ENCODE results near the gene ITGA8.

DNA sequence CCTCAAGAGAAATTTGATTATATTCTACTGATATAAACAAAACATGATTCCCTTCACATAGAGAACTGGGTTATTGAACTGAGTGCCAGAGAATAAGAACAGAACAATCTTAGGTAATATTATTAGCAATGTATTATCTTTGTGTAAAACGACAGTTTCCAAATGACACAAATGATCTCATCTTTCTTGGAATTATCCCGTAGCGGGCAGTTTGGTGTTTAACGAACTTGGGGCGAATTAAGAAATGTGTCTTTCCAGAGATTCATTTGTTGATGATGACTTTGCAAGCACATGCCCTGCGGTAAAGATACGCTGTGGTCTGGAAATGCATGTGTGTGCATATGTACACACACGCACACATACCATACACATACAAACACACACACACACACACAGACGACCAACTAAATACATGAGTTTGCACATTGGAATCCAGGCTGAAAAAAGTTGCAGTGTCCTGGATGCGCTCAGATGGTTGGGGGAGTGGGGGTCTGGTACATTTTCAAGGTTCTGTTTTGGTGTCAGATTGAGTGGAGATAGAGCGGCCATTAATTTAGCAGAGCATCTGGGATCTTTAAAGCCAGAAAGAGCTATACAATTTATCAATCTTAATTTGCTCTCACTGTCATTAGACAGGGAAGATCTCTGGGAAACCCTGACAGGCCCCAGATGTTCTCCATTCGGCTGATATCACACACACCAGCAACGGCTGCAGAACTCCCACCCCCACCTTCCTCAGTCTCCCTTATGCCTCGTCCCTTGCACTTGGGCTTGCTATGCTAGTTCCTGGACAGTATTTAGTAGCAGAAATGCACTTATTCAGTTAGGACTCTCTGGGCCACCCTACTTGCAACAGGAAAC is 236.3 kb downstream of the ITGA8 start:
- TF ChIP-seq YY1 (IDR thresholded peaks at IDR 0.05; ENCODE audit: insufficient read depth, insufficient read length) (no peak), SUZ12 (IDR thresholded peaks at IDR 0.05; ENCODE audit: extremely low read depth, insufficient read depth, insufficient read length) (no peak)

All from NT2/D1 (cell line).